G401.6 (cell line): Measurements from ENCODE around the gene NOM1.

ENCODE experiments used
- FAIRE-seq: peaks from 2 replicates; lab custom pipeline; 2012; peaks lifted over from hg19 to GRCh38; lab: Jason Lieb, UNC

The NOM1 gene

GRCh38 chr7:156985101-156985992 is 35.8 kb downstream of the NOM1 start:
- FAIRE-seq, result no peak

GRCh38 chr7:156986378-156986777 is 36.9 kb downstream of the NOM1 start:
- no peak for FAIRE-seq

- FAIRE-seq, result no peak
Observed at GRCh38 chr7:156988343-156989185, 39.1 kb downstream of the NOM1 start.

GRCh38 chr7:156989766-156990535 is 40.4 kb downstream of the NOM1 start:
- FAIRE-seq, result no peak

- no peak for FAIRE-seq
Observed at GRCh38 chr7:156993021-156993924, 43.8 kb downstream of the NOM1 start.

- FAIRE-seq, result no peak
Observed at GRCh38 chr7:156993925-156994235, 44.4 kb downstream of the NOM1 start.

- FAIRE-seq, result no peak
Observed at GRCh38 chr7:156994417-156994816, 44.9 kb downstream of the NOM1 start.

GRCh38 chr7:156998988-156999957 is 49.8 kb downstream of the NOM1 start:
- FAIRE-seq, result no peak

GRCh38 chr7:156999958-157000726 is 50.6 kb downstream of the NOM1 start:
- FAIRE-seq, result no peak

- FAIRE-seq, result no peak
Observed at GRCh38 chr7:157000741-157001653, 51.5 kb downstream of the NOM1 start.

- FAIRE-seq, result no peak
Observed at GRCh38 chr7:157001920-157002818, 52.7 kb downstream of the NOM1 start.

GRCh38 chr7:157002819-157003421 is 53.4 kb downstream of the NOM1 start:
- no peak for FAIRE-seq

GRCh38 chr7:157003445-157003755 is 53.9 kb downstream of the NOM1 start:
- FAIRE-seq, result no peak

GRCh38 chr7:157003756-157004520 is 54.4 kb downstream of the NOM1 start:
- FAIRE-seq, result no peak

- no peak for FAIRE-seq
Observed at GRCh38 chr7:157004521-157005455, 55.3 kb downstream of the NOM1 start.
